ENCODE measurements around the gene ZNF750. TPM values are rescaled to one million over a fixed set of nuclear protein-coding genes. Genes with fewer than 3 reads are reported as not detected.

The ZNF750 gene
- total and polyA plus RNA-seq, 10 donors, result 0.05 to 0.16 (median 0.13) TPM; not detected in 5

- DNase-seq, result peak; percentile 66
- intact Hi-C loops (cut with DNase I; ENCODE audit: low total_unique reads), result no loop called here
- Histone ChIP-seq H3K36me3 (no peaks in the 10 kb centered on the region), H3K27me3 (replicated peaks in 1 of 7) (no peaks in the 10 kb centered on the region), H3K9me3 (no peaks in the 10 kb centered on the region), H3K4me3 (no peak overlapping the region), H3K4me1 (peaks cover 7 to 37% (median 23%) of the 10 kb centered on the region in 6 donors), H3K27ac (no peak overlapping the region)
- 90 to 95% (median 92%) methylated on average over 11 to 16 of the region's 16 CpGs for WGBS, 5 donors
- TF ChIP-seq POLR2AphosphoS5 (IDR thresholded peaks at IDR 0.05) (no peak), POLR2A (IDR thresholded peaks at IDR 0.05) (no peak)
Observed at GRCh38 chr17:82841921-82842596, 2.2 kb upstream of the ZNF750 start.

- H3K27ac ChIP-seq, result no peak overlapping the region
- no peaks in the 10 kb centered on the region for H3K27me3 ChIP-seq (replicated peaks in 1 of 7)
- 95 to 98% (median 97%) methylated on average over 11 to 12 of the region's 12 CpGs for WGBS, 5 donors
- no peak for TF ChIP-seq POLR2AphosphoS5 (IDR thresholded peaks at IDR 0.05)
- TF ChIP-seq POLR2A (IDR thresholded peaks at IDR 0.05), result no peak
- no peak for TF ChIP-seq CTCF (IDR thresholded peaks at IDR 0.05 in 8 of 11, conservative IDR thresholded peaks at IDR 0.05 in 3 of 11)
- no peaks in the 10 kb centered on the region for H3K36me3 ChIP-seq
- no peak overlapping the region for H3K4me3 ChIP-seq
- H3K9me3 ChIP-seq, result no peaks in the 10 kb centered on the region
- peaks cover 7 to 43% (median 26%) of the 10 kb centered on the region in 6 donors for H3K4me1 ChIP-seq
- DNase-seq, result peak; percentile 44
- intact Hi-C loops (cut with DNase I; ENCODE audit: low total_unique reads), result no loop called here
Observed at GRCh38 chr17:82840431-82840831, 609 bp upstream of the ZNF750 start.

- 54 to 71% (median 58%) methylated on average over 17 of the region's 17 CpGs for WGBS, 5 donors
- intact Hi-C loops (cut with DNase I; ENCODE audit: low total_unique reads), result no loop called here
- peak; percentile 72 for DNase-seq
- peak overlapping the region; percentile 60 to 84 (median 75) for H3K27ac ChIP-seq
- H3K4me1 ChIP-seq, result peaks cover 9 to 42% (median 25%) of the 10 kb centered on the region in 6 donors
- peak overlapping the region in 1 of 8 donors; percentile 27 for H3K4me3 ChIP-seq
- H3K36me3 ChIP-seq, result peaks cover 0 to 5% (median 0%) of the 10 kb centered on the region in 6 donors
- no peaks in the 10 kb centered on the region for H3K9me3 ChIP-seq
- H3K27me3 ChIP-seq (replicated peaks in 1 of 7), result no peaks in the 10 kb centered on the region
- TF ChIP-seq POLR2A (IDR thresholded peaks at IDR 0.05), result no peak
- no peak for TF ChIP-seq CTCF (IDR thresholded peaks at IDR 0.05 in 8 of 11, conservative IDR thresholded peaks at IDR 0.05 in 3 of 11)
- TF ChIP-seq POLR2AphosphoS5 (IDR thresholded peaks at IDR 0.05), result peak in 1 of 3 donors; percentile 86
Observed at GRCh38 chr17:82838386-82839063, 1.3 kb downstream of the ZNF750 start.

GRCh38 chr17:82837586-82838320 is 2.1 kb downstream of the ZNF750 start:
- peaks cover 9 to 42% (median 25%) of the 10 kb centered on the region in 6 donors for H3K4me1 ChIP-seq
- intact Hi-C loops (cut with DNase I; ENCODE audit: low total_unique reads), result no loop called here
- peak; percentile 36 for DNase-seq
- H3K27ac ChIP-seq, result peak overlapping the region; percentile 60 to 84 (median 75)
- WGBS, 5 donors, result 60 to 71% (median 71%) methylated on average over 13 of the region's 13 CpGs
- peaks cover 0 to 13% (median 2%) of the 10 kb centered on the region in 6 donors for H3K36me3 ChIP-seq
- H3K9me3 ChIP-seq, result no peaks in the 10 kb centered on the region
- no peaks in the 10 kb centered on the region for H3K27me3 ChIP-seq (replicated peaks in 1 of 7)
- TF ChIP-seq POLR2A (IDR thresholded peaks at IDR 0.05) (no peak), POLR2AphosphoS5 (IDR thresholded peaks at IDR 0.05) (no peak), CTCF (IDR thresholded peaks at IDR 0.05 in 8 of 11, conservative IDR thresholded peaks at IDR 0.05 in 3 of 11) (no peak)
- no peak overlapping the region for H3K4me3 ChIP-seq

Measured in spleen (tissue), 11 donors.